H1 (cell line): ENCODE data around the gene TIE1. TPM values are rescaled to one million over a fixed set of nuclear protein-coding genes. Genes with fewer than 3 reads are reported as not detected.

Experiments
- ASH2L ChIP-seq: fragments of 200-600, 300-600 bp; sonication (generic); IDR thresholded peaks from one replicate; pipeline ENCODE4 v1.7.1; 2017; ENCODE audit warnings: low read length
- CBX8 ChIP-seq: fragments of 300-800, 300-1000 bp; sonication (generic); IDR thresholded peaks from 2 replicates; pipeline ENCODE4 v1.7.1; 2016; ENCODE audit warnings: low read depth, low read length, borderline replicate concordance
- CHD2 ChIP-seq: IDR thresholded peaks from 2 replicates; pipeline ENCODE4 v1.6.1; 2012; ENCODE audit warnings: low read length, improper control_type of control experiment
- CREB1 ChIP-seq: IDR thresholded peaks from 2 replicates; pipeline ENCODE4 v1.6.1; 2012; ENCODE audit warnings: inconsistent platforms
- EGR1 ChIP-seq: IDR thresholded peaks from 2 replicates; pipeline ENCODE4 v1.6.1; 2011; ENCODE audit warnings: low read depth, low read length, borderline replicate concordance
- TBP ChIP-seq: IDR thresholded peaks from 2 replicates; pipeline ENCODE4 v1.6.1; 2011; ENCODE audit warnings: low read depth, low read length, improper control_type of control experiment
- polyA plus RNA-seq, 7 experiments: library from polyadenylated mRNA; depleted of rRNA in 3 of 7; stranded (reverse) in 5 of 7; unstranded in 2 of 7; fragments of >200 nt in 5 of 7; fragments of 200-250 nt in 2 of 7; gene quantifications; 1 replicate in 5 of 7; 2 replicates in 1 of 7; 4 replicates in 1 of 7; pipeline versions ENCODE4 v1.2.1 to v1.2.3, GENCODE V29; 2011 to 2013; ENCODE audit warnings: missing spikeins in 2 of 7, mixed read lengths in 2 of 7
- total RNA-seq: library from RNA; stranded (reverse); fragmentation: NEBNext Ultra II Directional; extraction: Animal tissue kit (Norgen Biotek cat#: 25700); gene quantifications from 2 replicates; pipeline ENCODE4 v1.2.1, GENCODE V29; 2021

Gene TIE1
- total and polyA plus RNA-seq, 2 of the 8 experiments (the other 6 are each of a cell fraction or from before 2014, with no cell fraction given): 0.74 to 2.2 TPM

- TF ChIP-seq CBX8: no peak
- peak; percentile 30 for TF ChIP-seq ASH2L
- 0 out of 2 replicates have a peak, but pooled peaks have one; percentile 3 for TF ChIP-seq CHD2
- TF ChIP-seq TBP: 0 out of 2 replicates have a peak, but pooled peaks have one; percentile 35
- TF ChIP-seq CREB1: no peak
- TF ChIP-seq EGR1: no peak
Measured at GRCh38 chr1:43349594-43350306, 49.0 kb downstream of the TIE1 start (continued).
